ENCODE data around the gene SNX33. TPM values are rescaled to one million over a fixed set of nuclear protein-coding genes. Genes with fewer than 3 reads are reported as not detected.
A peak's percentile ranks its signal among the peaks of the same experiment; 100 is the strongest.

The SNX33 gene
- total RNA-seq, 1 experiment from 2014 or later: 8.3 TPM

DNA sequence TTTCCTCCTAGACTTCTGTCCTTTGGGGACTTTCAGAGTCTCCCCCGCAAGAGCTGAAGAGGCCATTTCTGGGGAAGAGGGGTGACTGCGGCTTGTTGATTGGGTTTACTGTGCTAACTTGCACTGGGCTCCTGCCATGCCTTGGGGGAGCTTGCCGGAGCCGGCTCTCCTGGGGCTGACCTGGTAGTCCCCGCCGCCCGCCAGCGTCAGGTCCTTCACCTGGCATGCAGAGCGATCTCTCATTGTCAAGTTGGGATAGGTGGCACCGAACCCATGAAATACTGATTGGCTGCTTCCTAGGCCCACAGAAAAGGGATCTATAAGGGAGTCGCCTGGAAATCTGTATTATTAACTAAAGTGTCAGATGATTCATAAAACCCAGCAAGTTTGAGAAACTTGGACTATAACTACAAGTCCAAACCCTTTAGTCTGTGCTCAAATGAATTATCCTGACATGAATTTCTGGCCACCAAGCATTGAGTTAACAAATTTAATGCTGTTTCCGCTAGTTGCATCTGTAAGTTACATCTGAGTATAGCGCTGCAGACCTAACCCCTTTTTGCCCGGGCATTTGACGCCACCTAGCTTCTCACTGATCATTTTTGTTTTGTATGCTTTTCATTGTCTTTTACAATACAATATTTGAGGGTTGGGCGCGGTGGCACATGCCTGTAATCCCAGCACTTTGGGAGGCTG is 7.1 kb upstream of the SNX33 start:
- H3K79me2 ChIP-seq (ENCODE audit: insufficient read depth, low read length): peaks cover 36% of the 10 kb centered on the region
- H3K4me3 ChIP-seq (replicated peaks in 1 of 2; ENCODE audit: low read depth in 1 of 2, low read length in 2 of 2): peak overlapping the region; percentile 95 to 97
- H3K27ac ChIP-seq (ENCODE audit: low read depth, low read length): peak overlapping the region; percentile 97
- 0 out of 4 replicates have a peak, but pooled peaks cover 0 to 5% of the 10 kb centered on the region in 2 experiments for H3K36me3 ChIP-seq (ENCODE audit: control insufficient read depth in 1 of 2, insufficient read depth in 2 of 2, low read length in 2 of 2)
- H3K4me1 ChIP-seq (ENCODE audit: control insufficient read depth in 1 of 2, insufficient read depth in 2 of 2, low read length in 2 of 2): peaks cover 12 to 48% of the 10 kb centered on the region in 2 experiments
- peak overlapping the region; percentile 98 for H3K4me2 ChIP-seq (ENCODE audit: low read length)
- no peaks in the 10 kb centered on the region for H3K9me3 ChIP-seq (ENCODE audit: control insufficient read depth in 1 of 2, insufficient read depth in 1 of 2, low read depth in 1 of 2, low read length in 2 of 2)
- intact Hi-C loops (cut with micrococcal nuclease): loop anchor here (1.0 to 2.0 kb wide), 5 partner anchors 16 to 272 kb away; partner anchors contain the start of genes MAN2C1, SIN3A and SNUPN
- no peaks in the 10 kb centered on the region for H3K27me3 ChIP-seq (ENCODE audit: insufficient read depth, low read length)
- peak overlapping the region; percentile 98 for H3K9ac ChIP-seq (ENCODE audit: low read length)
- peaks cover 15% of the 10 kb centered on the region; the same call in 1 of the 2 replicates for H4K20me1 ChIP-seq (ENCODE audit: insufficient read depth)
- TF ChIP-seq EZH2 (IDR thresholded peaks at IDR 0.05): no peak
- no peak for TF ChIP-seq EZH2phosphoT487 (IDR thresholded peaks at IDR 0.05; ENCODE audit: borderline replicate concordance)
- TF ChIP-seq, protein P1, sequence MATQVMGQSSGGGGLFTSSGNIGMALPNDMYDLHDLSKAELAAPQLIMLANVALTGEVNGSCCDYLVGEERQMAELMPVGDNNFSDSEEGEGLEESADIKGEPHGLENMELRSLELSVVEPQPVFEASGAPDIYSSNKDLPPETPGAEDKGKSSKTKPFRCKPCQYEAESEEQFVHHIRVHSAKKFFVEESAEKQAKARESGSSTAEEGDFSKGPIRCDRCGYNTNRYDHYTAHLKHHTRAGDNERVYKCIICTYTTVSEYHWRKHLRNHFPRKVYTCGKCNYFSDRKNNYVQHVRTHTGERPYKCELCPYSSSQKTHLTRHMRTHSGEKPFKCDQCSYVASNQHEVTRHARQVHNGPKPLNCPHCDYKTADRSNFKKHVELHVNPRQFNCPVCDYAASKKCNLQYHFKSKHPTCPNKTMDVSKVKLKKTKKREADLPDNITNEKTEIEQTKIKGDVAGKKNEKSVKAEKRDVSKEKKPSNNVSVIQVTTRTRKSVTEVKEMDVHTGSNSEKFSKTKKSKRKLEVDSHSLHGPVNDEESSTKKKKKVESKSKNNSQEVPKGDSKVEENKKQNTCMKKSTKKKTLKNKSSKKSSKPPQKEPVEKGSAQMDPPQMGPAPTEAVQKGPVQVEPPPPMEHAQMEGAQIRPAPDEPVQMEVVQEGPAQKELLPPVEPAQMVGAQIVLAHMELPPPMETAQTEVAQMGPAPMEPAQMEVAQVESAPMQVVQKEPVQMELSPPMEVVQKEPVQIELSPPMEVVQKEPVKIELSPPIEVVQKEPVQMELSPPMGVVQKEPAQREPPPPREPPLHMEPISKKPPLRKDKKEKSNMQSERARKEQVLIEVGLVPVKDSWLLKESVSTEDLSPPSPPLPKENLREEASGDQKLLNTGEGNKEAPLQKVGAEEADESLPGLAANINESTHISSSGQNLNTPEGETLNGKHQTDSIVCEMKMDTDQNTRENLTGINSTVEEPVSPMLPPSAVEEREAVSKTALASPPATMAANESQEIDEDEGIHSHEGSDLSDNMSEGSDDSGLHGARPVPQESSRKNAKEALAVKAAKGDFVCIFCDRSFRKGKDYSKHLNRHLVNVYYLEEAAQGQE (IDR thresholded peaks at IDR 0.05; ENCODE audit: low read depth): no peak
- TF ChIP-seq CTCF (IDR thresholded peaks at IDR 0.05 in 2 of 3, conservative IDR thresholded peaks at IDR 0.05 in 1 of 3; ENCODE audit: borderline replicate concordance in 1 of 3, insufficient read depth in 1 of 3, low read depth in 2 of 3, low read length in 2 of 3): peak in 2 of 3 experiments; percentile 32 to 49; a peak in 3 of 6 replicates
- TF ChIP-seq ZBTB33 (IDR thresholded peaks at IDR 0.05; ENCODE audit: extremely low read depth, insufficient replicate concordance, low read length): no peak
- TF ChIP-seq POLR2AphosphoS5 (IDR thresholded peaks at IDR 0.05; ENCODE audit: low read depth, low read length): no peak
- POLR2A ChIA-PET: interaction anchor here (0.6 to 5.1 kb wide), 10 partner anchors 9 to 734 kb away, joined by 3 to 35 read pairs (median 7); partner anchors contain the start of genes COX5A, FAM219B, MAN2C1 and SIN3A
- peak; percentile 54 for DNase-seq (ENCODE audit: low read depth, low spot score)
- RAD21 ChIA-PET (ENCODE audit: low non-redundant PET in 1 of 2, low total read pairs in 2 of 2, uncharacterized antibody in 2 of 2, unreplicated experiment in 2 of 2): interaction anchor here (1.1 to 2.0 kb wide), 5 partner anchors 185 to 273 kb away, joined by 3 to 8 read pairs (median 3); partner anchors contain the start of gene MAN2C1 (in 1 of the 2)
- no peak overlapping the region for H2AFZ ChIP-seq (ENCODE audit: low read depth, low read length, poor library complexity, severe bottlenecking)
- ATAC-seq: peak; percentile 64
- TSS peak; percentile 95 for BruUV-seq (replicated peaks)
- CTCF ChIA-PET: interaction anchor here (1.3 to 2.2 kb wide), 7 partner anchors 13 to 273 kb away, joined by 3 to 21 read pairs (median 7); partner anchors contain the start of genes MAN2C1, SIN3A and SNUPN
- no peaks in the 10 kb centered on the region for H3K9me2 ChIP-seq (ENCODE audit: insufficient read depth)
